ENCODE results near the gene SART1. TPM values are rescaled to one million over a fixed set of nuclear protein-coding genes. Genes with fewer than 3 reads are reported as not detected.

Gene SART1
- 28.6 TPM for total RNA-seq

GRCh38 chr11:65961267-65962140, at the start of gene SART1:
TSS of gene SART1 (plus strand) at chr11:65961734. CDS start at chr11:65961781, 47 bp downstream.

GRCh38 chr11:65918211-65919140, 43.1 kb upstream of the SART1 start, which contains the start of gene C11orf68:
TSS of gene C11orf68 (minus strand) at chr11:65919062. CDS start at chr11:65919031, 31 bp downstream.

GRCh38 chr11:65919141-65919572, 42.4 kb upstream of the SART1 start, which contains the start of gene DRAP1:
TSS of gene DRAP1 (plus strand) at chr11:65919426. CDS start at chr11:65919502, 76 bp downstream.

GRCh38 chr11:65945430-65945911, 16.1 kb upstream of the SART1 start, which contains the start of gene TSGA10IP:
TSS of gene TSGA10IP (plus strand) at chr11:65945480. CDS start at chr11:65945676, 196 bp downstream.

GRCh38 chr11:66001942-66002647, 40.6 kb downstream of the SART1 start, which contains the start of the genes BANF1 and EIF1AD:
TSS of gene BANF1 (plus strand) at chr11:66002503. CDS start at chr11:66003251, 748 bp downstream.
TSS of gene EIF1AD (minus strand) at chr11:66002157. CDS start at chr11:66000389, 1,768 bp downstream.

GRCh38 chr11:66011785-66012303, 50.3 kb downstream of the SART1 start, which contains the start of gene CST6:
TSS of gene CST6 (plus strand) at chr11:66012008. CDS start at chr11:66012045, 37 bp downstream.

GRCh38 chr11:66026017-66026529, 64.5 kb downstream of the SART1 start, which contains the start of gene CATSPER1:
TSS of gene CATSPER1 (minus strand) at chr11:66026479. CDS start at chr11:66026379, 100 bp downstream.

Other genes starting within 250 kb of the SART1 start
- 46.8 TPM for gene KAT5, start 249.5 kb upstream of the SART1 start, total RNA-seq
- 9.5 TPM for gene RNASEH2C, start 240.9 kb upstream of the SART1 start, total RNA-seq
- gene AP5B1, start 180.8 kb upstream of the SART1 start, total RNA-seq, result 4.8 TPM
- not detected for gene OVOL1, start 174.7 kb upstream of the SART1 start, total RNA-seq
- 7.6 TPM for gene SNX32, start 127.8 kb upstream of the SART1 start, total RNA-seq
- 545 TPM for gene CFL1, start 103.6 kb upstream of the SART1 start, total RNA-seq
- 43.1 TPM for gene MUS81, start 101.3 kb upstream of the SART1 start, total RNA-seq
- gene EFEMP2, start 88.9 kb upstream of the SART1 start, total RNA-seq, result 12.7 TPM
- not detected for gene CTSW, start 81.9 kb upstream of the SART1 start, total RNA-seq
- gene FIBP, start 73.3 kb upstream of the SART1 start, total RNA-seq, result 141 TPM
- 15.2 TPM for gene CCDC85B, start 71.1 kb upstream of the SART1 start, total RNA-seq
- not detected for gene FOSL1, start 61.3 kb upstream of the SART1 start, total RNA-seq
- 15.2 TPM for gene C11orf68, start 42.7 kb upstream of the SART1 start, total RNA-seq
- 75.9 TPM for gene DRAP1, start 42.3 kb upstream of the SART1 start, total RNA-seq
- gene TSGA10IP, start 16.3 kb upstream of the SART1 start, total RNA-seq, result 0.69 TPM
- 24.7 TPM for gene EIF1AD, start 40.4 kb downstream of the SART1 start, total RNA-seq
- 26.3 TPM for gene BANF1, start 40.8 kb downstream of the SART1 start, total RNA-seq
- not detected for gene CST6, start 50.3 kb downstream of the SART1 start, total RNA-seq
- gene CATSPER1, start 64.7 kb downstream of the SART1 start, total RNA-seq, result not detected
- gene GAL3ST3, start 87.4 kb downstream of the SART1 start, total RNA-seq, result 15.5 TPM
- gene SF3B2, start 90.6 kb downstream of the SART1 start, total RNA-seq, result 104 TPM
- 57.9 TPM for gene PACS1, start 108.5 kb downstream of the SART1 start, total RNA-seq

All from diencephalon (tissue), 1 donor.